ENCODE data around the gene HS3ST1.

DNA sequence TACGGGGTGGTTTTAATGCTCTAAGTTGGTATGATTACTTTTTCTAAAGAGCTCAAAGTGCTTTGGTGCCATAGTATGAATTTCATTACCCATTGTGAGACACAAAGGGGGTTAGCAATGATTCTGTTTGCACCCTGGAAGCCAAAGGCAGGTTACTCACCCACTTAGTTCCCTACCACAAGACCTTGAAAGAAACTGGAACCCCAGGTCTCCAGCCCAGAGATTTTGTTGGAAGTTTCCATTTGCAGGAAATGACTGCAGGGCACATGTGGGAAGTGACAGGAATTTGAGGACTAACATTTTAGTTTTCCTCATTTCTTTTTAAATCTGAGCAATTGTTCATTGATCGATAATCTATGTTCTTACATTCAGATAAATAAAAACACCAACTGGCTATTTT is 1.8 kb upstream of the HS3ST1 start:
- no peak for TF ChIP-seq POLR2A (IDR thresholded peaks at IDR 0.05; ENCODE audit: low read depth, low read length)
- TF ChIP-seq TAF1 (IDR thresholded peaks at IDR 0.05; ENCODE audit: borderline replicate concordance, low read depth, low read length), result no peak
